ENCODE data around the gene GTF3C1.
"Not testable (repeated sequence)": the region's sequence is repeated elsewhere in the genome, so short reads cannot be mapped to it uniquely, and the experiment has no call there.

GTF3C1 gene

GRCh38 chr16:27439271-27440018 is 110.3 kb downstream of the GTF3C1 start:
- DNase-seq: no peak

- DNase-seq: no peak
These were observed 111.8 kb downstream of the GTF3C1 start for GRCh38 chr16:27437946-27438345.

- DNase-seq: no peak
These were observed 112.6 kb downstream of the GTF3C1 start for GRCh38 chr16:27436921-27437650.

- DNase-seq: no peak
These were observed 113.6 kb downstream of the GTF3C1 start for GRCh38 chr16:27436065-27436464.

GRCh38 chr16:27435146-27435545 is 114.6 kb downstream of the GTF3C1 start:
- not testable (repeated sequence) for DNase-seq

- no peak for DNase-seq
These were observed 115.3 kb downstream of the GTF3C1 start for GRCh38 chr16:27434141-27435051.

- no peak for DNase-seq
These were observed 116.1 kb downstream of the GTF3C1 start for GRCh38 chr16:27433636-27434035.

GRCh38 chr16:27433191-27433590 is 116.5 kb downstream of the GTF3C1 start:
- not testable (repeated sequence) for DNase-seq

- DNase-seq: no peak
These were observed 117.2 kb downstream of the GTF3C1 start for GRCh38 chr16:27432558-27432957.

GRCh38 chr16:27431773-27432532 is 117.8 kb downstream of the GTF3C1 start:
- no peak for DNase-seq

GRCh38 chr16:27430923-27431484 is 118.7 kb downstream of the GTF3C1 start:
- DNase-seq: no peak

GRCh38 chr16:27430512-27430911 is 119.2 kb downstream of the GTF3C1 start:
- DNase-seq: no peak

- no peak for DNase-seq
These were observed 119.7 kb downstream of the GTF3C1 start for GRCh38 chr16:27429981-27430441.

- DNase-seq: no peak
These were observed 120.3 kb downstream of the GTF3C1 start for GRCh38 chr16:27429330-27429871.

GRCh38 chr16:27428026-27428785 is 121.5 kb downstream of the GTF3C1 start:
- no peak for DNase-seq

GRCh38 chr16:27427538-27427937 is 122.2 kb downstream of the GTF3C1 start:
- no peak for DNase-seq

GRCh38 chr16:27426423-27427408 is 123.0 kb downstream of the GTF3C1 start:
- no peak for DNase-seq

- no peak for DNase-seq
These were observed 123.8 kb downstream of the GTF3C1 start for GRCh38 chr16:27425961-27426360.

GRCh38 chr16:27424772-27425498 is 124.8 kb downstream of the GTF3C1 start:
- DNase-seq: no peak

Data from NCI-H187 treated with DMSO at 0.1 percent for 48 hours (cell line).